Measurements from ENCODE around the gene FMR1NB. TPM values are rescaled to one million over a fixed set of nuclear protein-coding genes. Genes with fewer than 3 reads are reported as not detected.

Gene FMR1NB
- total RNA-seq, 2 experiments from 2014 or later = not detected

DNA sequence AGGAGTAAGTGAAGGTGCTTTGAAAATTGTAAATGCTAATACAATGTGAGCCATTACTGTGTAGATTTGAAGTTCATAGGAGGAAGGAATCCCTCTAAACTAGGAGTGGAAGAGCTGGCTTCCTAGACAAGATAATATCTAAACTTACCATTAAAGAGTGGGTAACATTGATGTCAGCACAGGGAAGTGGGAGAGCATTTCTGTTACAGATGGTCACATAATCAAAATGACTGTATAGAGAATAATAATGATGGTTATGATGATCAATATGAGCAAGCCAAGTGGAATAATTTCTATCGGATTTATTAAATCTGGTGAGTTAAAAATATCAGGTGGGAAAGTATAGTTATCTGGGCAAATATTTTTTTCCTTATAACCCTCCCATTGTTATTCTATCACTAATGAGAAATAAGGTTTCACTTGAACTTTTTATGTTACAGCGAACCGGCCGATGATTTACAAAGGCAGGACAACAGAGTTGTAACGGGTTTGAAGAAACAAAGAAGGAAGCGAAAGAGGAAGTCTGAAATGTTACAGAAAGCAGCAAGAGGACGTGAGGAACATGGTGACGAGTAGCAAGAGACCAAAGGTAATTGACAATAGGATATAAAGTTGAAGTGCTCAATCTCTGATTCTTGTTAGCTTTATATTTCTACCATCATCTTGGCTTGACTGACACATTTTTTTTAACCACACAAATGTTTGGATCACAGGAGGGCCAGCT, 43.5 kb downstream of the FMR1NB start:
- CTCF ChIA-PET = no interaction called here
- ATAC-seq = no peak
- POLR2A ChIA-PET = no interaction called here
- no peak for DNase-seq
- Mint-ChIP-seq H3K4me1 (ENCODE audit: low read depth) (no peaks in the 10 kb centered on the region), H3K9me3 (ENCODE audit: insufficient read depth) (no peaks in the 10 kb centered on the region), H3K36me3 (ENCODE audit: low read depth) (no peaks in the 10 kb centered on the region), H3K27me3 (ENCODE audit: low read depth) (no peaks in the 10 kb centered on the region), H3K27ac (no peak overlapping the region), H3K4me3 (no peak overlapping the region)

DNA sequence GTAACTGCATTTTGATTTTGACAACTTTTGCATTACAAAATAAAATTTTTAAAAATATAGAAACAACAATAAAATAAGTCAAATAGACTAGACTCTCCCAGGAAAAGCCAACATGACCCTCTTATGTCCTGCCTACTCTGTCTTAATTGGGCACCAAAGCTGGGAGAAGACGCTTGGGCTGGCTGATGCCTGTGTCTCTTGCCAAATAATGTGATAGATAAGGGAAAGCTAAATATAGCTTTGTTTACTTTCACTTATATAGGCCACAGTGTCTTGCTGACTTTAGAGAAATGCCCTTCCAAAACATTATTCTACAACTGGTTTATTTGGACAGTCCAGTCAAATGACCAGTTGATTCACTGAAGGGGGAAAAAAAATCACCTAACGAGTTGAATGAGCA, 54.2 kb downstream of the FMR1NB start:
- DNase-seq (no peak), ATAC-seq (no peak)
- Mint-ChIP-seq H3K36me3 (ENCODE audit: low read depth) (no peaks in the 10 kb centered on the region), H3K27me3 (ENCODE audit: low read depth) (no peaks in the 10 kb centered on the region), H3K9me3 (ENCODE audit: insufficient read depth) (no peaks in the 10 kb centered on the region), H3K27ac (no peak overlapping the region), H3K4me1 (ENCODE audit: low read depth) (no peaks in the 10 kb centered on the region), H3K4me3 (no peak overlapping the region)
- ChIA-PET POLR2A (no interaction called here), CTCF (no interaction called here)

DNA sequence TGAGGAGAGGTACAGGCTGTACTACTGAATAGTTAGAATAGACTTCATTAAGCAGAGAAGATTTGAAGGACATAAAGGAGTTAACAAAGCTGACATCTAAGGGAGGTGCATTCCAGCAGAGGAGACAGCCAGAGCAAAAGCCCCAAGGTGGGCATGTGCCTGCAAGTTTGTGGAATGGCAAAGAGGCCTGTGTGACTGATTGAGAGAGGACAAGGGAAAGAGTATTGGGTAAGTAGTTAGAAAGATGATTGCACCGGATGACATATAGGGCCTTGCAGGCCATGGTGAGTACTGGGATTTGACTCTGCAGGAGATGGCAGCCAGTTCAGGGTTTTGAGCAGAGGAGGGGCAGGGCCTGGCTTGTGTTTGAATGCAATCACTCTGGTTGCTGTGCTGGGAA, 55.9 kb downstream of the FMR1NB start:
- ChIA-PET POLR2A (no interaction called here), CTCF (no interaction called here)
- Mint-ChIP-seq H3K27me3 (ENCODE audit: low read depth) (no peaks in the 10 kb centered on the region), H3K36me3 (ENCODE audit: low read depth) (no peaks in the 10 kb centered on the region), H3K4me3 (no peak overlapping the region), H3K9me3 (ENCODE audit: insufficient read depth) (no peaks in the 10 kb centered on the region), H3K4me1 (ENCODE audit: low read depth) (no peaks in the 10 kb centered on the region), H3K27ac (no peak overlapping the region)
- ATAC-seq (no peak), DNase-seq (no peak)

DNA sequence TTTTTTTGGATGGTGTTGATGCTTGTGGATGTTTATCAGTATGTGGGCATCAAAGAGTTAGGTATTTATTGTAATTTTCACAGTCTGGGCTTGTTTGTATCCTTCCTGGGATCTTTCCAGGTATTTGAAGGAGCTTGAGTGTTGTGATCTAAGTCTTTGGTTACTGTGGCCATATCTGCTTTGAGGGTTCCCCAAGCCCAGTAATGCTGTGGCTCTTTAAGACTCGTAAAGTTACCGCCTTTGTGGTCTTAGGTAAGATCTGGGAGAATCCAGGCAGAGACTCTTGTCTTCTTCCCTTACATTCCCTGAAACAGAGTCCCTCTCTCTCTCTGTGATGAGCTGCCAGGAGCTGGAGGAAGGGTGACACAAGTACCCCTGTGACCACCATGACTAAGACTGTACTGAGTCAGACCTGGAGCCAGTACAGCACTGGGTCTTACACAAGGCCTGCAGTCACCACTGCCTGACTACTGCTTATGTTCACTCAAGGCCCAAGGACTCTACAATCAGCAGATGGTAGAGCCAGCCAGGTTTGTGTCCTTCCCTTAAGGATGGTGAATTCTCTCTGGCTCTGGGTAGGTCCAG, 62.2 kb downstream of the FMR1NB start:
- Mint-ChIP-seq H3K4me1 (ENCODE audit: low read depth) (no peaks in the 10 kb centered on the region), H3K36me3 (ENCODE audit: low read depth) (no peaks in the 10 kb centered on the region), H3K9me3 (ENCODE audit: insufficient read depth) (no peaks in the 10 kb centered on the region), H3K27ac (no peak overlapping the region), H3K27me3 (ENCODE audit: low read depth) (no peaks in the 10 kb centered on the region), H3K4me3 (no peak overlapping the region)
- ATAC-seq = no peak
- POLR2A ChIA-PET = no interaction called here
- no peak for DNase-seq
- CTCF ChIA-PET = no interaction called here

- ATAC-seq (no peak), DNase-seq (no peak)
- ChIA-PET CTCF (interaction anchor here (1.6 kb wide), 1 partner anchor 1424 kb away, joined by 5 read pairs; no protein-coding TSS in a partner anchor), POLR2A (no interaction called here)
- H3K4me3 Mint-ChIP-seq = no peak overlapping the region
- H3K9me3 Mint-ChIP-seq (ENCODE audit: insufficient read depth) = no peaks in the 10 kb centered on the region
- no peaks in the 10 kb centered on the region for H3K27me3 Mint-ChIP-seq (ENCODE audit: low read depth)
- no peak overlapping the region for H3K27ac Mint-ChIP-seq
- H3K36me3 Mint-ChIP-seq (ENCODE audit: low read depth) = no peaks in the 10 kb centered on the region
- no peaks in the 10 kb centered on the region for H3K4me1 Mint-ChIP-seq (ENCODE audit: low read depth)
Observed at GRCh38 chrX:148047200-148047599, 66.1 kb downstream of the FMR1NB start.

DNA sequence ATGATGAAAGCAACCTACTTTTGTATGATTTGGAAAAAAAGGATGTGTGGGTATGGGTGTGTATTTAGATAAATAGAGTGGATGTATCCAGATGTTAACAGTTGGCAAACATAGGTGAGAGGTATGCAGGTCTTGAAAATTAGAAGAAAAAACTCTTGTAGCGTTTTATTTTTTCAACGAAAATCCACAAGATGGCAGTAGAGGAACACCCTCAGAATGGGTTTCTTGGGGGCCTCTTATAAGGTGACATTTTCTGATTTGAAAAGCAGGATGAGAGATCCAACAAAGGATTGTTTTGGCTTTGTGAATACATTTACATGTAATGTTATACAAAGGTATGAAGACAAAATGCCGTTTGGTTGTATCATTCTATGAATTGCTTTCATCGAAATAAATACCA, 68.3 kb downstream of the FMR1NB start:
- H3K27me3 Mint-ChIP-seq (ENCODE audit: low read depth) = no peaks in the 10 kb centered on the region

GRCh38 chrX:148051973-148052372, 70.8 kb downstream of the FMR1NB start:
- ATAC-seq (no peak), DNase-seq (no peak)
- no peaks in the 10 kb centered on the region for H3K4me1 Mint-ChIP-seq (ENCODE audit: low read depth)
- no peaks in the 10 kb centered on the region for H3K27me3 Mint-ChIP-seq (ENCODE audit: low read depth)
- no peak overlapping the region for H3K27ac Mint-ChIP-seq
- H3K36me3 Mint-ChIP-seq (ENCODE audit: low read depth) = no peaks in the 10 kb centered on the region
- no peak overlapping the region for H3K4me3 Mint-ChIP-seq
- ChIA-PET CTCF (no interaction called here), POLR2A (no interaction called here)
- no peaks in the 10 kb centered on the region for H3K9me3 Mint-ChIP-seq (ENCODE audit: insufficient read depth)

More for the DNA sequence above, 68.3 kb downstream of the FMR1NB start:
- Mint-ChIP-seq H3K4me1 (ENCODE audit: low read depth) (no peaks in the 10 kb centered on the region), H3K4me3 (no peak overlapping the region), H3K27ac (no peak overlapping the region), H3K36me3 (ENCODE audit: low read depth) (no peaks in the 10 kb centered on the region), H3K9me3 (ENCODE audit: insufficient read depth) (no peaks in the 10 kb centered on the region)
- POLR2A ChIA-PET = no interaction called here
- ATAC-seq (no peak), DNase-seq (no peak)
- CTCF ChIA-PET = interaction anchor here (1.4 kb wide), 1 partner anchor 43 kb away, joined by 3 read pairs; no protein-coding TSS in a partner anchor

- ChIA-PET CTCF (no interaction called here), POLR2A (no interaction called here)
- ATAC-seq (no peak), DNase-seq (no peak)
- no peak overlapping the region for H3K4me3 Mint-ChIP-seq
- no peak overlapping the region for H3K27ac Mint-ChIP-seq
- no peaks in the 10 kb centered on the region for H3K4me1 Mint-ChIP-seq (ENCODE audit: low read depth)
- H3K27me3 Mint-ChIP-seq (ENCODE audit: low read depth) = no peaks in the 10 kb centered on the region
- H3K36me3 Mint-ChIP-seq (ENCODE audit: low read depth) = no peaks in the 10 kb centered on the region
- H3K9me3 Mint-ChIP-seq (ENCODE audit: insufficient read depth) = peaks cover 7% of the 10 kb centered on the region
Observed at GRCh38 chrX:148067285-148067684, 86.1 kb downstream of the FMR1NB start.

DNA sequence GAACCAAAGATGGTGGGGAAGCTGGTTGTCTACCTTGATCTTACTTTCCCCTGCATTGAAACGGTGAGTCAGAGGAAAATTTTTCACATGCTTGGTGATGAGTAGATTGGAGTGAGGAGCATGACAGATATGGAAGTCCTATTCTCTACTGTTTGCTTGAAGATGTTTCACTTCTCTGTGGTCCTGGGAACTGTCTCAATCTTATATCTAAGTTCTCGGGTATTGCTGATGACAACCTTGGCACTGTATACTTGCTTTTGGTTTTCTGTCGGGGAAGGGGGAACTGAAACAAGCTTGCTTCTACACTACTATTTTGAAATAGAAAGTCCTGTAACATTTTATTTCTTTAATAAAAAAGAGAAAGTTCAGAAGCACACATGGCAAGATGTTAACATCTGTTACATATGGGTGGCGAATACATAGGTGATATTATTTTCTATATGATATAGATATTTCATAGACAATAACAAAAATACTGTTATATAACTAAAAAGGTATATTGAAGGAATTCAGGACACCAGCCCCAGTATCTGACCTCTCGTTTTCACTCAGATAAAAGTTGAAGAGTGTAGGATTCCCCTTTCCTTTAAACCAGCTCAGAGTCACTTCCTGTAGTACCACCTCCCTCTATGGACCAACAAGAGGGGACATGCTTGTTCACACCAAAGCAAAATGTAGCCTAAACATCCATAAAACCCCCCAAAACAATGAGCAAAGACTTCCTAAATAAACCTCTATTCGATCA, 88.8 kb downstream of the FMR1NB start:
- Mint-ChIP-seq H3K36me3 (ENCODE audit: low read depth) (no peaks in the 10 kb centered on the region), H3K4me3 (no peak overlapping the region), H3K9me3 (ENCODE audit: insufficient read depth) (peaks cover 7% of the 10 kb centered on the region), H3K4me1 (ENCODE audit: low read depth) (no peaks in the 10 kb centered on the region), H3K27me3 (ENCODE audit: low read depth) (no peaks in the 10 kb centered on the region), H3K27ac (no peak overlapping the region)
- ATAC-seq (no peak), DNase-seq (no peak)
- ChIA-PET CTCF (no interaction called here), POLR2A (interaction anchor here (0.5 kb wide), 1 partner anchor 917 kb away, joined by 3 read pairs; no protein-coding TSS in a partner anchor)

GRCh38 chrX:148070504-148070877, 89.4 kb downstream of the FMR1NB start:
- H3K4me1 Mint-ChIP-seq (ENCODE audit: low read depth) = no peaks in the 10 kb centered on the region
- H3K4me3 Mint-ChIP-seq = no peak overlapping the region
- H3K36me3 Mint-ChIP-seq (ENCODE audit: low read depth) = no peaks in the 10 kb centered on the region
- H3K9me3 Mint-ChIP-seq (ENCODE audit: insufficient read depth) = peaks cover 7% of the 10 kb centered on the region
- POLR2A ChIA-PET = interaction anchor here (0.5 kb wide), 1 partner anchor 916 kb away, joined by 3 read pairs; no protein-coding TSS in a partner anchor
- no peak for ATAC-seq
- DNase-seq = no peak
- CTCF ChIA-PET = no interaction called here
- no peaks in the 10 kb centered on the region for H3K27me3 Mint-ChIP-seq (ENCODE audit: low read depth)
- no peak overlapping the region for H3K27ac Mint-ChIP-seq

All from activated CD8-positive, alpha-beta T cell treated with anti-CD3 and anti-CD28 coated beads, Interleukin-2, amount 10 ng/mL, durations not matched to agents 7 days and 5 days (primary cell).